PFSK-1 (cell line): ENCODE data around the gene PREP.

Experiments used
- POLR2AphosphoS5 ChIP-seq: IDR thresholded peaks from 2 replicates; pipeline ENCODE4 v1.6.1; 2012; ENCODE audit warnings: low read depth, mild to moderate bottlenecking, control low read depth, low read length, moderate library complexity
- SIN3A ChIP-seq: IDR thresholded peaks from 2 replicates; pipeline ENCODE4 v1.6.1; 2012; ENCODE audit warnings: mild to moderate bottlenecking, low read length, moderate library complexity, borderline replicate concordance; ENCODE audit not compliant: insufficient read depth
- TAF1 ChIP-seq: IDR thresholded peaks from 2 replicates; pipeline ENCODE4 v1.6.1; 2012; ENCODE audit warnings: low read length, control low read depth, borderline replicate concordance; ENCODE audit not compliant: insufficient read depth
- TF ChIP-seq, protein P1 (sequence below), 2 experiments: IDR thresholded peaks; 2 replicates each; pipeline versions ENCODE4 v1.6.1 to v1.8.0; 2011 to 2012; ENCODE audit warnings: low read depth in 2 of 2, low read length in 2 of 2, control low read depth in 1 of 2, inconsistent platforms in 1 of 2, mild to moderate bottlenecking in 1 of 2, moderate library complexity in 1 of 2; ENCODE audit not compliant: insufficient read depth in 1 of 2

DNA sequence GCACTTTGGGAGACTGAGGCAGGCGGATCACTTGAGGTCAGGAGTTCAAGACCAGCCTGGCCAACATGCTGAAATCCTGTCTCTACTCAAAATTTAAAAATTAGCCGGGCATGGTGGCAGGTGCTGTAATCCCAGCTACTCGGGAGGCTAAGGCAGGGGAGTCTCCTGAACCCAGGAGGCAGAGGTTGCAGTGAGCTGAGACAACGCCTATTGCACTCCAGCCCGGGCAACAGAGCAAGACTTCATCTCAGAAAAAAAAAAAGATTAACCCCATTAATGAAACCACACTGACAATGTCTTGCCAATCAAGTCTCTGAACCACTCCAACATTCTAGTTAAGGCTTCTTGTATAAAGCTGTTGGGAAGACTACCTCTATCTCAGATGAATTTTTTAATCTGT is 4.0 kb downstream of the PREP start:
- no peak for TF ChIP-seq POLR2AphosphoS5
- TF ChIP-seq, protein P1, sequence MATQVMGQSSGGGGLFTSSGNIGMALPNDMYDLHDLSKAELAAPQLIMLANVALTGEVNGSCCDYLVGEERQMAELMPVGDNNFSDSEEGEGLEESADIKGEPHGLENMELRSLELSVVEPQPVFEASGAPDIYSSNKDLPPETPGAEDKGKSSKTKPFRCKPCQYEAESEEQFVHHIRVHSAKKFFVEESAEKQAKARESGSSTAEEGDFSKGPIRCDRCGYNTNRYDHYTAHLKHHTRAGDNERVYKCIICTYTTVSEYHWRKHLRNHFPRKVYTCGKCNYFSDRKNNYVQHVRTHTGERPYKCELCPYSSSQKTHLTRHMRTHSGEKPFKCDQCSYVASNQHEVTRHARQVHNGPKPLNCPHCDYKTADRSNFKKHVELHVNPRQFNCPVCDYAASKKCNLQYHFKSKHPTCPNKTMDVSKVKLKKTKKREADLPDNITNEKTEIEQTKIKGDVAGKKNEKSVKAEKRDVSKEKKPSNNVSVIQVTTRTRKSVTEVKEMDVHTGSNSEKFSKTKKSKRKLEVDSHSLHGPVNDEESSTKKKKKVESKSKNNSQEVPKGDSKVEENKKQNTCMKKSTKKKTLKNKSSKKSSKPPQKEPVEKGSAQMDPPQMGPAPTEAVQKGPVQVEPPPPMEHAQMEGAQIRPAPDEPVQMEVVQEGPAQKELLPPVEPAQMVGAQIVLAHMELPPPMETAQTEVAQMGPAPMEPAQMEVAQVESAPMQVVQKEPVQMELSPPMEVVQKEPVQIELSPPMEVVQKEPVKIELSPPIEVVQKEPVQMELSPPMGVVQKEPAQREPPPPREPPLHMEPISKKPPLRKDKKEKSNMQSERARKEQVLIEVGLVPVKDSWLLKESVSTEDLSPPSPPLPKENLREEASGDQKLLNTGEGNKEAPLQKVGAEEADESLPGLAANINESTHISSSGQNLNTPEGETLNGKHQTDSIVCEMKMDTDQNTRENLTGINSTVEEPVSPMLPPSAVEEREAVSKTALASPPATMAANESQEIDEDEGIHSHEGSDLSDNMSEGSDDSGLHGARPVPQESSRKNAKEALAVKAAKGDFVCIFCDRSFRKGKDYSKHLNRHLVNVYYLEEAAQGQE (IDR thresholded peaks at IDR 0.05; ENCODE audit: insufficient read depth in 1 of 2, low read depth in 2 of 2, low read length in 2 of 2): no peak
- TF ChIP-seq TAF1: no peak
- no peak for TF ChIP-seq SIN3A
